SKM-1 treated with dmso at 0.1 percent for 144 hours (cell line): ENCODE data around the gene C16orf46.

Source experiments
- DNase-seq: peaks from one replicate; lab custom pipeline; 2025; ENCODE audit not compliant: unreplicated experiment; lab: John Stamatoyannopoulos, UW

The C16orf46 gene

GRCh38 chr16:81018496-81018895, 58.5 kb downstream of the C16orf46 start:
- DNase-seq, result no peak

- DNase-seq, result no peak
These were observed 62.4 kb downstream of the C16orf46 start for GRCh38 chr16:81014672-81015071.

GRCh38 chr16:81012974-81013373, 64.1 kb downstream of the C16orf46 start:
- no peak for DNase-seq
